Left hindlimb (tissue), 1 donor: Measurements from ENCODE around the gene SMAD5.

Source experiments
- DNase-seq: peaks from one replicate; pipeline ENCODE4 v3.0.0-alpha.2; 2018

SMAD5 gene

DNA sequence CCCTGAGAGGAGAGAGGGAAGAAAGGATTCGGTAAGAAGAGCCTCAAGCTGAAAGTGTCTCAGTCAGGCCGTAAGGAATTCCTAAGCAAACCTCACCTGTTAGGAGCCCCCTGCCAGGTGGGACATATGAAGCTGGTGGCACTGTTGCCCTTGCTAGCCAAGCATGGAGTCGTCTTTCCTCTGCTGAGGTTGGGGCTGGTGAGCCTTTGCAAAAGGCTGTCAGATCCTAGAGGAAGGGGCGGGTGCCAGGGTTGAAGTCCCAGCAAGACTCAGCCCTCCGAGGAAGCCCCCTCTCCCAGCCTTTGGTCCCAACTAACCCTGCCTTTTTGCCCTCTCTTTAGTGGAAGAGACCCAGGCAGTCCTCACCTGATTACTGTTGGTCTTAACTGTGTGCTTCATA, 65.8 kb downstream of the SMAD5 start:
- DNase-seq, result no peak

DNA sequence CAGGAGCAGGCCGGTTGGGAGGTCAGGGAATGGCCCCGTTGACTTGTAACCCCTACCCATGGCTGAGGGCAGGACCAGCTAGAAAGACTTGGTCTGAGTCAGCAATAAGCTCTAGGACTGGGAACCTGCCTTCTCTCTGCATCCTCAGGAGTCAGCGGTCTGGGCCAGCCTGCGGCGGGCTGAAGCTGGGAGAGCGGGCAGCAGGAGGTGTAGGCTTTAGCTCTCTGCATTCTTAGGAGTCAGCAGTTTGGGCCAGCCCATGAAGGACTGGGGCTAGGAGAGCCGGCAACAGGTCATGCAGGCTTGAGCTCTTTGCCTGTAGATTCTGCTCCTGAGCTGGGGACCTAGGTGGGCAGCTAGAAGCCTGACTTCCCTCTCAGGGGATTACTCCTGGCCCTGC, 66.8 kb downstream of the SMAD5 start:
- no peak for DNase-seq

DNA sequence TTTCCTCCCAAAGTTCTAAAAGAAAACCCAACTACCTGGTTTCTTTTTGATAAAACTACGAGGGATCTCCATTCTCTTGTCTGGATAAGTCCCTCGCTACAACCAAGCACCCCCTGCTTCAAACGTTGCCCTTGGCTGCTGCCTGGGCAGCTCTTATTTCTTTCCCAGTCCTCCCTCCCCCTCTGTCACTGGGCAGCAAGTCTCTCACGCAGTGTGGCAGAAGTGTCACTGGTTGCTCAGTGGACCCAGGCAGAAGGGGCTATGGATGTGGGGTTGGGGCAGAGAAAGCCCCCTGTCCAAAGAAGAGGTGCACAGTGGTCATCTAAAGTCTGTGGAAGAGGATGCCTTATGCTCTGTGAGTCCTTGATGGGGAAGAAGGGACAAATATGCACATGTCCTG, 67.5 kb downstream of the SMAD5 start:
- no peak for DNase-seq

DNA sequence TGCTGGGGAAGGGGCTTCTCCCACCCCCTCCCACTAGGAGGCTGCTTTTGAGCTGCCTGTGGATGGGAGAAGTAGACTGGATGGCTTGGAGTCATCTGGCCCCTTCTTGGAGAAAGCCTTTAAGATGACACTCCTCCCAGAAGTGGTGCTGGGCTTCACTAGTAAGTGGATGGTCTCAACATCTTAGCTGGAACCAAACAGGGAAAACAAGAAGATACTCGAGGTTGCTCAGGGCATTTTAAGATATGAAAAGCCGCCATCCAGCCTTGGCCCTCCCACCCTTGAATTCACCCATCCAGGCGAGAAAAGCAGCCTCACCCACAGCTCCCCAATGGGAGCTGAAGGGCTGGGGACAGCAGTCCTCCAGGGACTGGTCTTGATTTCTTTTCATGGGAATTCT, 68.1 kb downstream of the SMAD5 start:
- no peak for DNase-seq

DNA sequence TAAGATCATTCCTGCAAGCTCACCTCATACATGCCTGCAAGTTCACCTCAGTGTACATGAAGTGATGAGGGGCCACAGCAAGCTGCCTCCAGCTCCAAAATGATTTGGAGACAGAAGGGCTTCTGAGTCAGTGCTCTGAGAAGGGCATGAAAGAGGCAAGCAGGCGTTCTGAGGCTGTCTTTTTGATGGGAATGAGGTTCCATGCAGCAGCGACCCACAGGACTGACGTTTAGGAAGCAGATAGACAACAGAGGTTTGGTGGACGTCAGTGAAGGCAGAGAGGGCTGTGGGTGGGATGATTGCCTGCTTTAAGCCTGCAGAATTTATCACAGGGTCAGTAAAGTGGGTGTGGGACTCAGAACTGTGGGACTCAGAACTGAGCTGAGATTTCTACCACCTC, 69.2 kb downstream of the SMAD5 start:
- DNase-seq, result no peak

DNA sequence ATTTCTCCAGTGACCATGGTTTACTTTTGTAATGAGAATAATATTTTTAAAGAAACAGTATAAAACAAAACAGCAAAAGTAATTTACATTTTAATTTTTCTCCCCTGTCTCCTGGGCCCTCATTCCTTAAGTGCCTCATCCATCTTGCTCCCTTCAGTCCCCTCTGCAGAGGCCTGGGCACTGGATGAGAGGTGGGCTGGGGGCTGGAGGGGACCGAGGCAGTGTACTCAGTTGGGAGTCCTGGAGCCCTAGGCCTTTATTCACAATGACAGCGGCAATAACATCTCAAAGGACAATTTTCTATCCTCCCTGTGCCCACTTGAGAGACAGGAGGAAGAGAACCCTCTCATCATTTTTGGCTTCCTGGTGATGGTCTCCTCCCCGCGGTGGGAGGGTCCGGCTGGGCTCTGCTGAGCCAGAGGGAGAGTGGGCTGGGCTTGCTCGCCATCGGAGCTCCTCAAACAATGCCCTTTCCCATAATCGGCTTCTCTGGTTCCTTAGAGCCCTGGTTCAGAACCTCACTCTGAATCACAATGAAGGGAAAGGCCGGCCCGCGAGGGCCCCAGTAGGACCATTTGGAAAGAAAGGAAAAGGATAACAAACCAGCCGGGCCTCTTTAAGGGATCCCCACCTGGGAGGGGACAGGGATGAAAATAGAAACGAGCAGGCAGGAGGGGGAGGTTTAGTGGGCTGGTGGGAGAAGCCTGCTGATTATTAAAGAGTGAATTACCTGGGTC, 70.0 kb downstream of the SMAD5 start:
- peak; percentile 41 for DNase-seq

DNA sequence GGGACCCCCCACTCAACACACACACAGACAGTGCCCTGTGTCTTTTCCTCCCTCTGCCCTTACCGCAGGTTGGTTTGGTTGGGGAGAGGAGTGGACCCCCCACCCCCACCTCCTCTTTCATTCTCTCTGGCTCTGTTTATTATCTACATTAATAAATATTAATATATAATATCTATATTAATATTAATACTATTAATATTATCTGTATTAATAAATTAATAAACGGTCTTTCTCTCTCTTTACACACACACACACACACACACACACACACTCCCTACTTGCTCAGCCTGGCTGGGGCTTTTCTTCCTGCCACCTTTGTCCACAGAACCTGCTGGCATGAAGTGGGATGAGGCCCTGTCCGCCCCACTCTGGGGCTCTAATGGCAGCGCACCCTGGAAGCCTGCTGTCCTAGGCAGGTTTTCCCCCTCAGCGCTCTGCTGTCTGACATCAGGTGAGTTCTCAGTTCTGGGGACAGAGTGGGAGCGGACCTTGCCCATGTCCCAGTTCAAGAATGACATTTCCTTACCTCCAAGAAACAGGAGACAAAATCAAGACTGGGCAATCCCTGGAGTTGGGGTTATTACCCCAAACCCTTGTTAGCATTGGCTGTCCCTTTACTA, 70.8 kb downstream of the SMAD5 start:
- no peak for DNase-seq

DNA sequence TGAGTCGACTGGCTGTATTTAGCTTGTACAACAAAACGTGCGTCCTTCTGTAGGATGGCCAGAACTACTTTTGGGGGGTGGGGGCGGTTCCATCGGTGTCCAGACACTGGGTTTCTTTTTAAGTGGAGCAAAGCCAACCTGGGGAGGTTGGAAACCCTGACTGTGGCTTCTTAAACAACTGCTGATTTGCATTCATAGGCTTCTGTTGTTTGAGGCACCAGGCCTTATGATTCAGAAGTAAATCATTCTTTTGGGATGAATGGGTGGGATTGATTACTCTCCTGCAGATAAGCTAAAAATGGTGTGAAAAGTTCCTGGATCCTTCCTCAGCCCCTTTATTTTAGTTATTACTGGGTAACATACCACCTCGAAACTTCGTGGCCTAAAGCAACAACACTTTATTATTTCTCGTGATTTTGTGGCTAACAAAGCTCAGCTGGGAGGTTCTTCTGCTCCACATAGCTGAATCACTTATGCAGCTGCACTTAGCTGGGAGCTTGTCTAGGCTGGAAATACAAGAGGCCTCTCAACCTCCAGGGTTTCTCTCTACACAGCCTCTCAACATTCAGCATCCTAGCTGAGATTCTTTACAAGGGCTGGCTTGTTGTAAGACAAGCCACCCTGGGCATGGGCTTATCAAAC, 72.5 kb downstream of the SMAD5 start:
- no peak for DNase-seq

DNA sequence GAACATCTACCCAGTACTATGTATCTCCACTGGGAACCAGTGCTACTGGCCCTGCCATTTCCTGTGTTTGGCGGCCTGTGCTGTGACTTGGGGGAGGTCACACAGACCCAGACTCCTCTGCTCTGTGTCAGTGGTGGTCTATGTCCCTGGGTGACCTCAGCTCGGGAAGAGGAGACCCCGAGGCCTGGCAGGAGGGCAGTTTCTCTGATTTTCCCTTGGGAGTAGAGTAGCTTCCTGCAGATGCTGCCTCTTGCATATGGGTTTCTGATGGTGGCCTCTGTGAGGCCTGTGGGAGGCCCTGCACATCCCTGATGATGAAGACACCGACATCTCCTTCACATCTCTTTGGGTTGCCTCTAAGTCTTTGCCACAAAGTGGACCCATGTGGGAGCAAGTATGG, 73.3 kb downstream of the SMAD5 start:
- DNase-seq, result no peak

DNA sequence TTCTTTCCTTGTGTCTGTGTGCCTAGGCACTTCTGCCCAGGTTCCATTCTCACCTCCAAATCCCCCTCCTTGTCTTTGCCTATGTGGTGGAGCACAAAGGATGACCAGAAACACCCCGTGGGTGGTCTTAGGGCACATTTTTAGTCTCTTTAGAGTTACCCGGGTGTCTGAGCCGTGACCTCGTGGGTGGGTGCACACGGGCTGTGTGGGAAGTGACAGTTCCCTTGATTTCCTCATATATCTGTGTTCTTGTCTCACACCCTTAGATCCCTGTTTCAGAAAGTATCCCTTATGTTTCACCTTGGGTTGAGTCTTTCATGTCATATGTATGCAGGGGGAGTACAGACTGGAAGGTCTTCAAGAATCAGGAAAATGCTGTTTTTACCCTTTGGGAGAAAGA, 73.7 kb downstream of the SMAD5 start:
- DNase-seq, result no peak

DNA sequence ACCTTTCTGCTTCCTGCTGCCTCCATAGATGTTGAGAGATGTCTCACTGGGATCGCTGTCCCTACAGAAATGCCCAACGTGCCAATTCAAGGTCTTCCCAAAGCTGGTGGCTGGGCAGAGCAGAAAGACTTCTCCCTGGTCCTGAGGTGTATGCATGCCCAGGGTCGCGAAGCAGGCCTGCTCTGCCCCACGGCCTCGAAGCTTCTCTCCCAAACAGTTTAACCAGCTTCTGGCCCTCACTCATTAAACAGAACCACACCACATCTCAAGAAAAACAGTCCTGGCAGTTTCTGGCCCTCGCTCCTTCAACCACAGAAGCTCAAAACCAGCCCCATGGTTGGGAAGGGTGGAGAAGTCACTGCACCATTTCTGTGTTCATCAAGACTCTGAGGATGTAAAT, 75.0 kb downstream of the SMAD5 start:
- no peak for DNase-seq

DNA sequence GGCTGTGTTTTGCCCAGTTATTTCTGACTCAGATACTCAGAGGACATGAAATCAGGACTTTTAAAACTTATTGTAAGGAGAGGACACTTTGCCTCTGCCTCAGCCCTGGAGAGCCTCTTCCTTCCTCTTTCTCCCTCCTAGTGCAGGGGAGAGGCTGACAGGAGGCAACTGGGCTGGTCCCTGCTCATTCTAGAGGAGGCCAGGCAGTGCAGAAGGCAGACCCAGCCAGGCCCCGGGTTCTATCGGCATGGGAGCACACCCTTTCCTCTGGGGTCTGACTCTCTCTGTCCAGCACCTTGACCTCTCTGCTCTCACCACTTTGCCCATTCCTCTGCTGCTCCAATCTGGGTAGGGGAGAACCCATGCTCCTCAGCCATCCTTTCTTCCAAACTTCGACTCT, 76.3 kb downstream of the SMAD5 start:
- no peak for DNase-seq

DNA sequence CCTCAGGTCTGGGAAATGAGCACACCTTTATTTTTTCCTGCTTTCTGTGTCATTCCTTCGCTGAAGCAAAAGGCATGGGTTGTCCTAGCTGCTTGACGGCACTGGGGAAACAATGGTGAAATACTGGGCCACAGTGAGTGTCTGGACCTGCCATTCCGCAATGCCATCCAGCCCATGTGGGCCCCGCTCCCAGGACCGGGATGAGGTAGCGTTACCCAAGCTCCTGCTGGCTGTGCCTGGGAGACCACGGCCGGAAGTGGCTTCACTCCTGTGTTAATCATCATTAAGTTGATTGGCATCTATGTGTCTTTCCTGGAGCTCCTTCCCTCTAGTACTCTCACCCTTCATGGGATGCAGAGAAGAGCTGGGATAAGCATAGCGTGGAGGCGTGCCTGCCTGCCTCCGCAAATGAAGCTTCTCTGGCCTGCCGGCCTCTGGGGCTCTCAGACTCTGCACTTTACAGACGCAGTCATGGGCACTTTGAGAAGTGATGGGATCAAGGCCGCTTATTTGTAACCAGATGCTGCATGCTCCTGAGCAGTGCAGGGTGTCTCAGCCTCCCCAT, 76.8 kb downstream of the SMAD5 start:
- DNase-seq, result no peak

DNA sequence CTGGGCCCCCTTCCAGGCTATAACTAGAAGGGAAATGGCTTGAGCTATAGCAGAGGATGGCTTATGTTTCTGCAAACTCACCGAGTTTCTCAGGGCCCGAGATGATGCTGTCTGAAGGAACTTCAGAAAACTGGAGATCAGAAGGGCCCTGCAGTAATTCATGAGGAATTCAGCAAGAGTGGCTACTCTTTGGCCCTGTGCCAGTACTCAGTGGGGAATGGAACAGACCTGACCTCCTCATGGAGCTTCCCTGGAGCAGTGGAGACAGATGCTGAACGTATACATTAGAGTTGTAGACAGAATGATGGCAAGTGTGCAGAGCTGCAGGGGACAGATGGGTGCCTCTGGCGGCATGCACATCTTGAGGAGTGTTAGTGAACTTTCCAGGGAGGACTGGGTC, 77.6 kb downstream of the SMAD5 start:
- no peak for DNase-seq

DNA sequence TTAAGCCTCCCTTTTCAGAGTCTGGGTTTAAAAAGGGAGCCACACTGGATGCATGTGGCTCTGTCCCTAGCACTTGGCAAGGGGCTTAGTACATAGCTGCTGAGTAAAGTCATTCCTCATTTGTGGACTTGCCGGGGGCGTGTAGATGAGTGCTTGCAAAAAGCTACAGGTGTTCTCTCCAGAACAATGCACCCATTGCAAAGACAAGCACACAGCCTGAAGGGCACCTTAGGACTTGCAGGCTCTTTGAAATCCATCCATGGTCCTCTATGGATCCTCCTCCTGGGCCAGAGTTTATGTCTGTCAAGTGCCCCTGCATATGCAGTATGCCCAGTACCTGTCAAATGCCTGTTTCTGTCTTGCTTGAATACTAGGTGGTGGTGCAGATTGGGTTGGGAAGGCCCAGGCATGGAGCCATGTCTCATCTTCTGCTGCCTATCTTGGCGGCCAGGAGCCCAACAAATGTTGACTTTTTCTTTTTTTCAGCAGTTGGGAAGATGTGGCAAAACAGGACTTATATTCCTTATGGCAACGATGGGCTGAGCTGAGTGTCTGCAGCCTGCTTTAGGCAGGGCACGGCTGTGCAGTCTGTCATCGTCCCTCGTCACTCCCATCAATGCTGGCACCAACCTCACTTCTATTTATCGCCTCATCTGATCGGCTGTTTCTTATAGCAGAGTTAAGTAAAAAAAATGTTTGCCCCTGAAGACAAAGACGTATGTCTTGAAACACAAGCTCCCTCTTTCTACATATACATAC, 78.8 kb downstream of the SMAD5 start:
- DNase-seq, result no peak

DNA sequence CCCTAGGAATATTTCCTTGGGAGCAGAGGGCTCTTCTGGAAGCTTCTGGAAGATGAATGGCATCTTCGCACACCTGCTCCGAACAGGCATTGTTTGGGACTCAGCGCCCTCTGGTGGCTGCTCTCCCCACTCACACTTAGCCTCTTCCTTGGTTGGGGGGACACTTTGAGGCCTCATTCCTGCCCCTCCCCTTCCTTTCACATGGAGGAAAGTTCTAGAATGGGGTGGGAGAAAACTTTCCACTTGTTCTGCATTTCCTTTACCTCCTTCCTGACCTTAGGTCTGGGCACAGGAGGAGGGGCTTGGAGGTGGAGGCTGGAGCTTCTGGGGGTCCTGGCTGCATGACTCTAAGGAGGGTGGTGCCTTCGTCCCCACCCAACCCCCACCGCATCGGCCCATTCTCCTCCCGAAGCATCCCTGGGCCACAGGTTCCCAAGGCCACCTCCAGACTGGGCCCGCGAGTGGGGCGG, 79.6 kb downstream of the SMAD5 start:
- DNase-seq, result peak; percentile 48

DNA sequence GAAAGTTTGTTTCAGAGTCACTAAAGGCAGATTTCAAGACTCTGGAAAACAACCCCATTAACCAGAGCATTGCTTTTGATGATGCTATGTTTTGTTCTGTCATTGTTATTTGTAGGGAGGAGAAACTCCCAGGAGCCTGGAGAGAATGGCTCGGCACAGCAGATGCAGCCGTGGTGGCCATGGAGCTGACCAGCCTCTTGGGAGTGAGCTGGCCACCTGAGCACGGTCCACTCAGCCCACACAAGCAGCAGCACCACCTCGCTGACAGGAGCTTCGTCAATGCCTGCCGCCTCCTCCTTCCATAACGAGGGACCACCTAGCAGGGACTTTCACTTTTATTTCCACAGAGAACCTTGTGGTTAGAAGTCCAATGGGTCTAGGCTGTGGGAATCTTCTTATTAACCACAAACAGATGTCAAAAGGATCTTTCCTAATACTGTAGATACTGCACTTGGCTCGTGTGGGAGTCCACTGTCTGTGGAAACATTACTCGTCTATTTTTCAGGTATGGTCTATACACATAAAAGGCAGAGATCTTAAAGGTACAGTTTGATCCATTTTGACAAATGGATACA, 81.4 kb downstream of the SMAD5 start:
- DNase-seq, result no peak

DNA sequence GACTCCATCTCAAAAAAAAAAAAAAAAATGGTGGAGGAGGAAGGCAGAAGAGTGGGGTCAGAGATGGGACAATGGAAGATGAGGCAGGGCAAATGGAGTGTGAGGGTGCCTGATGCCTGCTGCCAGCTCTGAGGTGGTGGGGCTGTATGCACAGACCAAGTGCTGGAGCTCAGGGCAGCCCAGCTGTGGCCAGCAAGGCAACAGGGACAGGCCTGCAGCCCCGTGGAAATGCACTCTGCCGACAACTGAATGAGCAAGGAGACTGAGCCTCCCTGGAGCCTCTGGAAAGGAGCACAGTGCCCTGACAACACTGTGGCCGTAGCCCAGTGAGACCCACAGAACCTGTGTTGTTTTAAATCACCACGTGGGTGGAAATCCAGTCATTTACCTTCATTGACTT, 83.2 kb downstream of the SMAD5 start:
- DNase-seq, result no peak

DNA sequence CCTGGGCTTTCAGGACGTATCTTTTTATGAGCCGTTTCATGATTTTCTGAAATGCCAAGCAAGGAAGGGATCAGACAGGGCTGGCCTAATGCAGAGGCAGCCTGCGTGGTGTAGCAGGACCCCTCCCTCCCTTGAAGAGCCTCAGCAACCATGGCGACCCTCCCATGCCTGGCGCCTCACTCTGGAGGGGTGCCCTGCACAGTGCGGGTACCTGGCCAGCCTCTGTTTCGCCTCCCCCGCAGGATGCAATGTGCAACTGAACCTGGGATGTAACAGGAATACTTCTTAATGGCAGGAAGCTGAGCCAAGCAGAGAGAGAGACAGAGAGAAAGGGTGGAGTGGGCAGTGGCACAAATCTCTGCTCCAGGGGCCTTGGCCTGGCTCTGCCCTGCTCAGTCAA, 83.6 kb downstream of the SMAD5 start:
- no peak for DNase-seq

DNA sequence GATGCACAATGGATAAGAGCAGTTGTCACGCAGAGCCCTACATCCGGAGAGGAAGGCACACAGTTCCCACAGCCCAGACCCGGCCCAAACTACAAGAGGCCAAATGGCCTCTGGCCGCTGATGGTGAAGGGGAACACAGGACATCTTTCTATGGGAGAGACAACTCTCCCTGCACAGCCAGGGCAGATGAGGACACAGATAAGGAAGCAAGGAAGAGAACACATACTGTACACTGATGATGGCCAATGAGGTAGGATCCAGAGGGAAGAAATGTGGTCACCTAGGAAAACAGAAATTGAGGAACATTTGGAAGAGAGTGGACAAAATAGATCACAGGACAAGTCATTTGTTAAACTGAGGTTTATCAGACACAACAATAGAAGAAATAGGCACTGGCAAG, 88.7 kb downstream of the SMAD5 start:
- no peak for DNase-seq

DNA sequence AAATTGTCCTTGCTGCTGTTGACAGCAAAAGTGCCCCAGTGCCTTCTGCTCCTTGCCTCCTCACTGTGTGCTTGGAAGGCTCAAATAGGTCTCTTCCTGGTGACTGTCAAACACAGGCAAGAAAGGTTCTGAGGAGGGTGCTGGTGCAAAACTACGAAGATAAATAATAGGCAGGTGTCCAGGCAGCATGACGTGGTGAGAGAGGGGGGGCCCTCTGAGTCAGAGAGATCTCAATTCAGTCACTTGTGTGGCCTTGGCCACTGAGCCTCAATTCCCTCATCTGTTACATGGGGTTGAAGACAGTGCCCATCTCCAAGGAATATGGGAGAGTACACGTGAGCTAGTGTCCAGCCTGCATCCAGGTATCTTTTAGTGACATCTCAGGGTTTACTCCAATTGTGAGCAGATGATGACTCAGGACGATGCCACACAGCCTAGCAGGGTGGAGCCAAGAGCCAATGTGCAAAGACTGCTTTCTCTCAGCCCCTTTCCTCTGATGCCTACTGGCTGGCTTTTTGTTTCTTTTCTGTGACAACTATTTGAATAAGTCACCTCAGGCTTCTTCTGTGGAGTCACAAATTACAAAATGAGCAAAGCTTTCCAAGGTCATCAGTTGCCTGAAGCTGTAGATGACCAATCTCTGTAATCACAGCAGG, 90.1 kb downstream of the SMAD5 start:
- no peak for DNase-seq

DNA sequence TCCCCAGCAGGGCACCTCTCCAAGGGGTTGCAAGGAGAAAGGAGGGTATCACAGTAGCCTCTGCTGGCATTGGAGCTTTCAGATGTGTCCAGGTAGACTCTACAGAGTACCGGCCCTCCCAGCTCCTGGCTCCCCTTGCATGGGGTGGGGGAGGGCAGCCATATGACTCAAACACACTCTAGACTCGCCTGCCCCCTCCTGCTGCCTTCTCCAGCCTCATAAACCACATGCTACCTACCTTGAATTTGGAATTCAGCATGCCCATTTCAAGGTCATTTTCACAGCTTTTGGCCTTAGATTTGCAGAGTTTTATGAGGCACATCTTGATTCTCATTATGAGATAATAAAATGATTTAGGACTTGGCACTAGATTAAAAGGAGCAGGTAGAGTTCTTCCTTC, 93.2 kb downstream of the SMAD5 start:
- DNase-seq, result no peak
